ENCODE results near the gene TCHH.

Gene TCHH

GRCh38 chr1:152107031-152107983 is 7.9 kb downstream of the TCHH start:
- H3K27ac Mint-ChIP-seq: no peak overlapping the region
- peaks cover 13% of the 10 kb centered on the region for H3K27me3 Mint-ChIP-seq (ENCODE audit: low read depth, poor library complexity)
- H3K9me3 Mint-ChIP-seq: peaks cover 9% of the 10 kb centered on the region
- H3K36me3 Mint-ChIP-seq (ENCODE audit: low read depth): no peaks in the 10 kb centered on the region
- H3K4me3 Mint-ChIP-seq: no peak overlapping the region
- no peaks in the 10 kb centered on the region for H3K4me1 Mint-ChIP-seq
- TF ChIP-seq CTCF (IDR thresholded peaks at IDR 0.05): no peak
- DNase-seq: no peak

- Mint-ChIP-seq H3K4me1 (no peaks in the 10 kb centered on the region), H3K27me3 (ENCODE audit: low read depth, poor library complexity) (peaks cover 19% of the 10 kb centered on the region), H3K9me3 (peaks cover 24% of the 10 kb centered on the region), H3K36me3 (ENCODE audit: low read depth) (no peaks in the 10 kb centered on the region), H3K27ac (no peak overlapping the region), H3K4me3 (no peak overlapping the region)
- TF ChIP-seq CTCF (IDR thresholded peaks at IDR 0.05): no peak
- DNase-seq: no peak
Measured at GRCh38 chr1:152104854-152105253, 10.4 kb downstream of the TCHH start.

- Mint-ChIP-seq H3K27me3 (ENCODE audit: low read depth, poor library complexity) (peaks cover 13% of the 10 kb centered on the region), H3K27ac (no peak overlapping the region), H3K36me3 (ENCODE audit: low read depth) (no peaks in the 10 kb centered on the region), H3K4me1 (no peaks in the 10 kb centered on the region), H3K9me3 (peaks cover 27% of the 10 kb centered on the region), H3K4me3 (no peak overlapping the region)
- TF ChIP-seq CTCF (IDR thresholded peaks at IDR 0.05): no peak
- DNase-seq: no peak
Measured at GRCh38 chr1:152096931-152097330, 18.3 kb downstream of the TCHH start.

- TF ChIP-seq CTCF (IDR thresholded peaks at IDR 0.05): no peak
- no peak for DNase-seq
- peaks cover 9% of the 10 kb centered on the region for H3K9me3 Mint-ChIP-seq
- no peak within 1 kb of the TSS for H3K4me3 Mint-ChIP-seq
- no peaks in the 10 kb centered on the region for H3K36me3 Mint-ChIP-seq (ENCODE audit: low read depth)
- H3K27ac Mint-ChIP-seq: no peak within 1 kb of the TSS
- peaks cover 4% of the 10 kb centered on the region for H3K27me3 Mint-ChIP-seq (ENCODE audit: low read depth, poor library complexity)
- no peaks in the 10 kb centered on the region for H3K4me1 Mint-ChIP-seq
Measured at GRCh38 chr1:152089014-152089674, 26.1 kb downstream of the TCHH start, which contains the start of gene TCHHL1. TCHHL1 (minus strand) TSS chr1:152089064; CDS start chr1:152088143, 921 bp downstream.

- no peak for TF ChIP-seq CTCF (IDR thresholded peaks at IDR 0.05)
- DNase-seq: no peak
- Mint-ChIP-seq H3K27ac (no peak overlapping the region), H3K27me3 (ENCODE audit: low read depth, poor library complexity) (peaks cover 4% of the 10 kb centered on the region), H3K9me3 (peaks cover 6% of the 10 kb centered on the region), H3K36me3 (ENCODE audit: low read depth) (no peaks in the 10 kb centered on the region), H3K4me3 (no peak overlapping the region), H3K4me1 (no peaks in the 10 kb centered on the region)
Measured at GRCh38 chr1:152086760-152087159, 28.5 kb downstream of the TCHH start.
